ENCODE data around the gene CAGE1.

DNA sequence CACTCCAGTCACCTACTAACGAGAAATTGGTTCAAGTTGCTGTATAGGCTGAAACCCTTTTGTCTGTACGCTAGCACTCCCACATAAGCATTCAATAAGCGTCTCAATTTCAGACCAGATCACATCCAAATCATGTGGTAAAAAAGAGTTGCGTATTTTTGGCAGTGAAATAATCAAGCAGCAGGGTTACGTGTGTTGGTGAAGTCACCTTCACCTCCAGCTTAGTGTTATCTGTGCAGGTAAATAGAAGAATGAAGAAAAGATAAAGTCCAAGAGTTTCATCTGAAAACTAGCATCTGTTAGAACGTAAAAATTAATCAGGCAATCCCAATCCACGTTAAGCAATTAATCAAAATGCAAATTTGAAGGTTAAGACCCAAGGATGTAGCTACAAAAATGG lies 87.8 kb downstream of the CAGE1 start:
- TF ChIP-seq CTCF (IDR thresholded peaks at IDR 0.05), result no peak
- no peak for TF ChIP-seq EP300 (IDR thresholded peaks at IDR 0.05)

Measured in tibial nerve (tissue), 4 donors.